Stimulated activated CD4-positive, alpha-beta T cell treated with anti-CD3 and anti-CD28 coated beads, Interleukin-4, amount 100 ng/mL, for 24 hours (primary cell): Measurements from ENCODE around the gene GSTM1.
A peak's percentile ranks its signal among the peaks of the same experiment; 100 is the strongest.

Source experiments
- DNase-seq: peaks from one replicate; pipeline ENCODE4 v3.0.0-alpha.2; 2020

The GSTM1 gene

DNA sequence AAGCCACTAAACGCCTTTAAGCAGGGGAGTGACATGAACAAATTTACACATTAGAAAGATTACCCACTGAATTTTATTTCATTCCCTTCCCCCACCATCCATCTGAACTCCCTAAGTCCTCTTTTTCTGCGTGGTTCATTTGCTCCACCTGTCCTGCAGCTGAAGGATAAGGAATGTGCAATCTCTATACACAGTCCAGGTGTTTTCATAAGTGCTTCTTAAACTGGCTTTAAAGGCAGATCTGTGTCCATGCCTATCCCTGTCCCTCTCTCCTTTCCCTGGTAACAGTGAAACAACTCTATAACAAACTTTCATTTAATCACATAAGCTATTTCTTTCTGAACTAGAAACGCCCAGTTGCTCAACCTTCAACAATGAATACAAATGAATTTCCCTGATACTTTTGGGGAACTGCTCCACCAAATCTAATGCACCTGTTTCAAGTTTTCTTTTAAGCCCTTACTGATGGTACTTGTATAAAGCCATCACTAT, 44.8 kb downstream of the GSTM1 start:
- DNase-seq, result no peak

DNA sequence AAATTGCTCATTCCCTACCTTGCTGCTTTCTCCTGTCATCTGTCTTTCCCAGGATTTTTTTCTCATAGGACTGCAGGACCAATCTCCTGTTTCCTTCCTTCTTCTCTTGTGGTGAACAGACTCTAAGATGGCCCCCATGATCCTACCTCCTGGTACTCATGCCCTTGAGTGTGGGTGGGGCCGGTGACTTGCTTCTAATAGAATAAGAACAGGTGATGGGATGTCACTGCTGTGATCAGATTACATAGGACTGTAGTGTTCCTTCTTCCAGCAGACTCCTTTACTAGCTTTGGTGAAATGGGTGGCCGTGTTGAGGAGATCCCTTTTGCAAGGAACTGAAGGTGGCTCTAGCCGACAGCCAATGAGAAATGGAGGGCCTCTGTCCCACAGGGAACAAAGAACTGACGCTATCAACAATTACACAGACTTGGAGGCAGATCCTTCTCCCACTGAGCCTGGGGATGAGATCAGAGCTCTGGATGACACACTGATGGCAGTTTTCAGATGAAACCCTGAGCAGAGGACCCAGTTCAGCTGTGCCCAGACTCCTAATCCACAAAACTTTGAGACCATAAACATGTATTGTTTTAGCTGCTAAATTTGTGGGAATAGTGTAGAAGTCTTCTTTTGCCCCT, 45.7 kb downstream of the GSTM1 start:
- DNase-seq, result no peak

DNA sequence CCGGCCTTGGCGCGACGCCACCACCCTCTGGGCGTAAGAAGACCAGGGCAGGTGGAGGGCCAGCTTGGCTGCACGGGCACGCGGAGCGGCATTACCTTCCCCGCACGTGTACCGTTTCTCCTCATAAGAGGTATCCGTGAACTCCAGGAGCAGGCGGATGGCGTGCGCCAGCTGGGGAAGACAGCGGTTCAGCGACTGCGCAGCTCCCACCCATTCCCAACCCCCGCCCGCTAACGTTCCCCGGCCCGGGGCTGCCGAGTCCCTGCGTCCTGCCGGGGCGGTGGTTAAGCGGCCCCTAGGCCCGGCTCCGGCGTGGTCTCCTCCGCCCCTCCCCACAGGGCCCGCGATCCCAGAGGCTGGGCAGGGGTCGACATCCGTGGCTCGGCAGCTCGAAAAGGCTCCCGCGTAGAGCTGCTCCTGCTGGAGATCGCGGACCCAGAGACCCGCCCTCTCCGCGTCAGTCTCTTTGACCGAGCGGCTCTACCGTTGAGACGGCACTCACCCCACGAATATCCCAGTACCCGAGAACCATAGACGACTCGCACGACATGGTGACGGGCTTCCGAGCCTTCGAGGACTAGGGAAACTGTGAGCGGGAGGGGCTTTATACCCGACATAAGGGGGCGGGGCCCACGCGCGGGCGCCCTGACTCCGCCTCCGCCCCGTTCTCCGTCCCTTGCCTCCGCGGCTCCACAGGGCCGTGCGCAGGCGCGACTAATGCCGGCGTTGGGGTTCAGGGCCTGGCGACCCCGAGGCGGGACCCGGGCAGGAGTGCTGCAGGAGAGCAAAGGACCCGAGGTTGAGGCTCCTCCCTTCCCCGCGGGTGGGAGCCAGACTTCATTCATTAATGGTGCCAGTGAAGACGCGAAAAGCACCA, 52.4 kb downstream of the GSTM1 start:
- DNase-seq, result peak; percentile 81

DNA sequence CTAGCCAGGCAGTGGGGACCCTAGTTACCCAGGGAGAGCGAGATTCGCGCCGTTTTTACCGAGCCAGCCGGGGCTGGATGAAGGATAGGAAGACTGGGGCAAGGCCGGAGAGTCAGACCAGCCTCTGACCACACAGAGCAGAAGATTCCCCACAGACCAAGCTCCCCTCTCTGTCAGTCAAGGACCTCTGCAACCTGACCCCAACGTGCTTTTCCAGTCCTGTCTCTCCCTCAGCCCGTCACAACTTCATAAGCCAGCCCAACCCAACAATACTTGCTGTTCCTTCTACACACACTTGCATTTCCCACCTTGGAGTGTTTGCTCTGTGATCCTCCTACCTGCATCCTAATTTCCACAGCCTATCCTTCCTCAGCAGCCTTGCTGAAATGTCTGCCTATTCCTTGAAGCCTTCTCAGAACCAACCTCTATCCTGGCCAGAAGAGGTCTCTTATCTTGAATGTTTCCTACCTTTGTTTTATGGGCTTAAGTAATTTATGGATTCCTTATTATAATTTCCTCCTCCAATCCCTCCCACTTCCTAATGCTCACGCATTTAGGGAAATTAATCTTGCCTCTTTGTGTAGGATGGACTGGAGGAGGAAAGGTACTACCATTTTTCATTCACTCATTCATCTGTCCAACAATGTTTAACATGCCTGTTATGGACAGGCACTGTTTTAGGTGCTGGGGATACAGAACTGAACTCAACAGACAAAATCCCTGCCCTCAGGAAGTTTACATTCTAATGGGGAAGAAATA, 53.2 kb downstream of the GSTM1 start, which contains the start of gene GSTM3:
TSS of gene GSTM3 (minus strand) at position 424 of the 759 bp plus-strand sequence. CDS start 751 bp downstream, outside the sequence.
- no peak for DNase-seq
